ENCODE data around the gene PTPA. TPM values are rescaled to one million over a fixed set of nuclear protein-coding genes. Genes with fewer than 3 reads are reported as not detected.

The PTPA gene
- total and polyA plus RNA-seq, 2 of the 4 experiments (the other 2 are of a cell fraction): 124 to 149 TPM

DNA sequence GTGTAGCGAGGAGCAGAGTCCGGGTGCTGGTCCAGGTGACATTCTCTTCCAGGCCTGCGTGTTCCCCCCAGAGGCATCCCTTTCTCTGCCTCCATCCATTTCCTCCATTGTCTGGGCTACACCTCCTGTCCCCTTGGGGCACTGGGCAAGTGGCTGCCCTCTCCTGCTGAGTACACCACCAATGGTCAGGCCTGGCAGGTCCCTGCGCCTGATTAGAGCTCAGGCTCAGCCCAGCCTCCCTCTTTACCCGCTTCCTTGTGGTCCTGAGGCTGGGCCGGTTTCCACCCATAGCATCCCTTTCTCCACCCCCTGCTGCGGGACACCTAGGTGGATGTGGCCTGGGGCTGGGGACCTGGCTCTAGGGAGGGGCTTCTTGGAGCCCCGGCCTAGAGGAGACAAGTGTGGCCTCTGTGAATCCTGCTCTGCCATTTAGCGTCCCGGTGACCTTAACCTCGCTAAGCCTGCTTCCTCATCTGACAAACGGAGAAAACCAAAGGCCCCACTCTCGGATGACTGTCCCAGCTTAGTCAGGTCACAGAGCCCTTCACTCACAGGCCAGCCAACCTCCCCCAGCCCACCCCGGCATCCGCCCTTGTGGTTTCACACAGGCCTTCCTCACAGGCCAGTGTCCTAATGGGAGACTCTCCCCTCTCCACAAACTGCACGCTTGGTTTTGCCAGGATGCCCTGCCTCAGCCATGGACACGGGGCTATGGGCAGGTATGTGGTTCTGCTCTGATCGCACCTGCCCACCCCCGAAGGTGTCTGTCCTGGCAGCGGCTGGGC, 17.4 kb upstream of the PTPA start:
- H3K4ac ChIP-seq (ENCODE audit: low read depth, low read length): no peak overlapping the region
- ATAC-seq (ENCODE audit: low read depth): no peak
- TF ChIP-seq MAFK (IDR thresholded peaks at IDR 0.05; ENCODE audit: low read depth, low read length): no peak
- TF ChIP-seq CEBPB (IDR thresholded peaks at IDR 0.05; ENCODE audit: low read depth, low read length): no peak
- TF ChIP-seq SMC3 (IDR thresholded peaks at IDR 0.05; ENCODE audit: low read depth, low read length): no peak
- TF ChIP-seq RAD21 (IDR thresholded peaks at IDR 0.05; ENCODE audit: low read length): no peak
- no peak for TF ChIP-seq CHD1 (IDR thresholded peaks at IDR 0.05; ENCODE audit: low read depth, low read length)
- in situ Hi-C loops (cut with MboI; ENCODE audit: low sequenced_read_pairs): no loop called here
- dilution Hi-C loops (cut with HindIII; ENCODE audit: low sequenced_read_pairs, unreplicated experiment): no loop called here
- H2BK120ac ChIP-seq (ENCODE audit: low read depth, low read length): no peak overlapping the region
- no peaks in the 10 kb centered on the region for H3K79me1 ChIP-seq (ENCODE audit: low read depth in 1 of 2, low read length in 2 of 2)
- no peak overlapping the region for H2AFZ ChIP-seq (replicated peaks; ENCODE audit: low read length, poor library complexity)
- intact Hi-C loops (cut with micrococcal nuclease): no loop called here
- H3K9me1 ChIP-seq (ENCODE audit: insufficient read depth, low read length): no peaks in the 10 kb centered on the region
- no peak overlapping the region for H2BK5ac ChIP-seq (ENCODE audit: low read depth, low read length, poor library complexity, severe bottlenecking)
- no peak overlapping the region for H4K91ac ChIP-seq (ENCODE audit: insufficient read depth, low read depth, low read length)
- H3K9me3 ChIP-seq (ENCODE audit: control insufficient read depth, insufficient read depth, low read length): no peaks in the 10 kb centered on the region
- no peak overlapping the region for H2BK15ac ChIP-seq (ENCODE audit: low read depth, low read length)
- H3K4me2 ChIP-seq (ENCODE audit: low read depth, low read length): no peak overlapping the region
- H3K23ac ChIP-seq (ENCODE audit: low read depth, low read length): no peak overlapping the region
- H3K9ac ChIP-seq (ENCODE audit: low read depth, low read length): no peak overlapping the region
- H3K36me3 ChIP-seq (ENCODE audit: control insufficient read depth, insufficient read depth, low read length): peaks cover 43% of the 10 kb centered on the region
- BruUV-seq (replicated peaks): no TSS peak
- no peak overlapping the region for H3K14ac ChIP-seq (replicated peaks; ENCODE audit: low read depth, low read length)
- ChIA-PET POLR2A (ENCODE audit: unreplicated experiment) (no interaction called here), CTCF (no interaction called here)
- H3K27me3 ChIP-seq (ENCODE audit: control insufficient read depth, insufficient read depth, low read length): no peaks in the 10 kb centered on the region
- no peak overlapping the region for H2AK9ac ChIP-seq (replicated peaks; ENCODE audit: low read depth, low read length, poor library complexity)
- H3K4me3 ChIP-seq (ENCODE audit: insufficient read depth, low read depth, low read length): no peak overlapping the region
- no peak overlapping the region for H3K27ac ChIP-seq (ENCODE audit: insufficient read depth, low read length)
- H4K20me1 ChIP-seq (ENCODE audit: insufficient read depth, low read length): no peaks in the 10 kb centered on the region
- no peaks in the 10 kb centered on the region for H3K4me1 ChIP-seq (ENCODE audit: control insufficient read depth, insufficient read depth, low read length)
- no peak overlapping the region for H2AK5ac ChIP-seq (ENCODE audit: low read depth, low read length)
- no peak overlapping the region for H4K5ac ChIP-seq (ENCODE audit: low read depth, low read length)
- no peak overlapping the region for H4K8ac ChIP-seq (ENCODE audit: low read depth in 2 of 2, low read length in 2 of 2)
- WGBS, 2 experiments (ENCODE audit: extremely low coverage in 2 of 2, insufficient read length in 1 of 2): 81% methylated on average over 7 of the region's 20 CpGs; no CpG with 5 or more reads in 1 of the 2 experiments
- no peak overlapping the region for H2BK20ac ChIP-seq (ENCODE audit: low read depth, low read length)
- H3K18ac ChIP-seq (ENCODE audit: low read depth, low read length): no peak overlapping the region
- no peak overlapping the region for H3K56ac ChIP-seq (ENCODE audit: extremely low read depth, insufficient read depth, low read length)
- no peak for DNase-seq

Measured in IMR-90 (cell line).